Panc1 (cell line): ENCODE results near the gene TRIM15.

ENCODE experiments used
- CTCF ChIP-seq: fragments of 450-650 bp; IDR thresholded peaks from 2 replicates; pipeline ENCODE4 v1.5.1; 2017; ENCODE audit warnings: mild to moderate bottlenecking
- POLR2AphosphoS5 ChIP-seq: IDR thresholded peaks from 2 replicates; pipeline ENCODE4 v1.6.1; 2012; ENCODE audit warnings: mild to moderate bottlenecking, low read depth, low read length, moderate library complexity
- SIN3A ChIP-seq: IDR thresholded peaks from 2 replicates; pipeline ENCODE4 v1.6.1; 2012; ENCODE audit warnings: low read depth, mild to moderate bottlenecking, low read length, moderate library complexity, borderline replicate concordance; ENCODE audit not compliant: insufficient read depth

DNA sequence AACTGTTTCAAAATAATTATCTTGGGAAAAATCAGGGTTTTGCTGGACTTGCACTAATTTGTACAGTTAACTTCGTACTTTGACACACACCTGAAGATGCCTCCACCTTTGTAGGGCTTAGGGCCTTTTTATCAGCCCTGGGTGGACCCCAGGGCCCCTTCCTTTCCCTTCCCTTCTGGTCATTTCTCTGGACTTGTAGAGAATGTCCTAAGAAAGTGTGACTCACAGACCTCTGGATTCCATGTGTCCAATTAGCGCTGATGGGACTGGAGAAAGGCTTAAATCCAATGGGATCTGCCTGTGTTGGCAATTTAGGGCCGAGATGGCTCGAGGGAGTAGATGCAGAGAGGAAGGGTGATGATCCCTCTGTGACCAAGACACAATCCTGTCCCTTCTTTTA lies 9.3 kb downstream of the TRIM15 start:
- TF ChIP-seq CTCF, result no peak
- TF ChIP-seq SIN3A, result no peak
- TF ChIP-seq POLR2AphosphoS5, result no peak
